ENCODE results near the gene ABHD12.
A peak's percentile ranks its signal among the peaks of the same experiment; 100 is the strongest.

Gene ABHD12

GRCh38 chr20:25281541-25281991 is 109.1 kb downstream of the ABHD12 start:
- Histone ChIP-seq H3K27me3 (ENCODE audit: insufficient read depth, low read length) (no peaks in the 10 kb centered on the region), H2AFZ (ENCODE audit: low read length) (no peak overlapping the region), H3K9me2 (ENCODE audit: low read depth, low read length) (no peaks in the 10 kb centered on the region), H3K9me3 (ENCODE audit: low read length) (no peaks in the 10 kb centered on the region), H3K79me2 (ENCODE audit: insufficient read depth, low read length) (no peaks in the 10 kb centered on the region), H3K4me2 (ENCODE audit: low read length) (peak overlapping the region; percentile 47), H3K4me1 (ENCODE audit: insufficient read depth, low read length, severe bottlenecking) (peaks cover 35% of the 10 kb centered on the region), H3F3A (ENCODE audit: insufficient read depth, low read length) (no peaks in the 10 kb centered on the region), H4K20me1 (ENCODE audit: insufficient read depth, low read length) (no peaks in the 10 kb centered on the region), H3K4me3 (ENCODE audit: low read depth, low read length, poor library complexity, severe bottlenecking) (peak overlapping the region; percentile 14), H3K9ac (ENCODE audit: low read length) (no peak overlapping the region; the same call in 1 of the 2 replicates), H3K27ac (ENCODE audit: low read depth, low read length, poor library complexity, severe bottlenecking) (peak overlapping the region; percentile 89), H3K36me3 (ENCODE audit: insufficient read depth, low read length) (peaks cover 57% of the 10 kb centered on the region)
- TF ChIP-seq, protein P1, sequence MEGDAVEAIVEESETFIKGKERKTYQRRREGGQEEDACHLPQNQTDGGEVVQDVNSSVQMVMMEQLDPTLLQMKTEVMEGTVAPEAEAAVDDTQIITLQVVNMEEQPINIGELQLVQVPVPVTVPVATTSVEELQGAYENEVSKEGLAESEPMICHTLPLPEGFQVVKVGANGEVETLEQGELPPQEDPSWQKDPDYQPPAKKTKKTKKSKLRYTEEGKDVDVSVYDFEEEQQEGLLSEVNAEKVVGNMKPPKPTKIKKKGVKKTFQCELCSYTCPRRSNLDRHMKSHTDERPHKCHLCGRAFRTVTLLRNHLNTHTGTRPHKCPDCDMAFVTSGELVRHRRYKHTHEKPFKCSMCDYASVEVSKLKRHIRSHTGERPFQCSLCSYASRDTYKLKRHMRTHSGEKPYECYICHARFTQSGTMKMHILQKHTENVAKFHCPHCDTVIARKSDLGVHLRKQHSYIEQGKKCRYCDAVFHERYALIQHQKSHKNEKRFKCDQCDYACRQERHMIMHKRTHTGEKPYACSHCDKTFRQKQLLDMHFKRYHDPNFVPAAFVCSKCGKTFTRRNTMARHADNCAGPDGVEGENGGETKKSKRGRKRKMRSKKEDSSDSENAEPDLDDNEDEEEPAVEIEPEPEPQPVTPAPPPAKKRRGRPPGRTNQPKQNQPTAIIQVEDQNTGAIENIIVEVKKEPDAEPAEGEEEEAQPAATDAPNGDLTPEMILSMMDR (IDR thresholded peaks at IDR 0.05; ENCODE audit: low read length), result no peak
- TF ChIP-seq EZH2 (IDR thresholded peaks at IDR 0.05; ENCODE audit: borderline replicate concordance, low read length), result no peak

GRCh38 chr20:25280574-25281535 is 109.8 kb downstream of the ABHD12 start:
- H3K36me3 ChIP-seq (ENCODE audit: insufficient read depth, low read length), result peaks cover 50% of the 10 kb centered on the region
- no peaks in the 10 kb centered on the region for H3K79me2 ChIP-seq (ENCODE audit: insufficient read depth, low read length)
- H3K27ac ChIP-seq (ENCODE audit: low read depth, low read length, poor library complexity, severe bottlenecking), result peak overlapping the region; percentile 89
- H3K4me3 ChIP-seq (ENCODE audit: low read depth, low read length, poor library complexity, severe bottlenecking), result peak overlapping the region; percentile 14
- no peaks in the 10 kb centered on the region for H3K9me3 ChIP-seq (ENCODE audit: low read length)
- H4K20me1 ChIP-seq (ENCODE audit: insufficient read depth, low read length), result no peaks in the 10 kb centered on the region
- H2AFZ ChIP-seq (ENCODE audit: low read length), result no peak overlapping the region
- peak overlapping the region; percentile 47; the same call in 1 of the 2 replicates for H3K4me2 ChIP-seq (ENCODE audit: low read length)
- H3K9me2 ChIP-seq (ENCODE audit: low read depth, low read length), result no peaks in the 10 kb centered on the region
- H3F3A ChIP-seq (ENCODE audit: insufficient read depth, low read length), result no peaks in the 10 kb centered on the region
- no peak overlapping the region; the same call in 1 of the 2 replicates for H3K9ac ChIP-seq (ENCODE audit: low read length)
- H3K4me1 ChIP-seq (ENCODE audit: insufficient read depth, low read length, severe bottlenecking), result peaks cover 35% of the 10 kb centered on the region
- no peaks in the 10 kb centered on the region for H3K27me3 ChIP-seq (ENCODE audit: insufficient read depth, low read length)
- no peak for TF ChIP-seq EZH2 (IDR thresholded peaks at IDR 0.05; ENCODE audit: borderline replicate concordance, low read length)
- TF ChIP-seq, protein P1 (IDR thresholded peaks at IDR 0.05; ENCODE audit: low read length), result no peak

GRCh38 chr20:25280051-25280573 is 110.5 kb downstream of the ABHD12 start:
- no peak overlapping the region; the same call in 1 of the 2 replicates for H3K9ac ChIP-seq (ENCODE audit: low read length)
- peaks cover 43% of the 10 kb centered on the region for H3K36me3 ChIP-seq (ENCODE audit: insufficient read depth, low read length)
- no peaks in the 10 kb centered on the region for H3K79me2 ChIP-seq (ENCODE audit: insufficient read depth, low read length)
- H4K20me1 ChIP-seq (ENCODE audit: insufficient read depth, low read length), result no peaks in the 10 kb centered on the region
- H2AFZ ChIP-seq (ENCODE audit: low read length), result no peak overlapping the region
- H3K9me3 ChIP-seq (ENCODE audit: low read length), result no peaks in the 10 kb centered on the region
- H3K27me3 ChIP-seq (ENCODE audit: insufficient read depth, low read length), result no peaks in the 10 kb centered on the region
- H3K4me2 ChIP-seq (ENCODE audit: low read length), result peak overlapping the region; percentile 47; the same call in 1 of the 2 replicates
- peak overlapping the region; percentile 89 for H3K27ac ChIP-seq (ENCODE audit: low read depth, low read length, poor library complexity, severe bottlenecking)
- no peaks in the 10 kb centered on the region for H3F3A ChIP-seq (ENCODE audit: insufficient read depth, low read length)
- no peaks in the 10 kb centered on the region for H3K9me2 ChIP-seq (ENCODE audit: low read depth, low read length)
- TF ChIP-seq, protein P1 (IDR thresholded peaks at IDR 0.05; ENCODE audit: low read length), result no peak
- no peak for TF ChIP-seq EZH2 (IDR thresholded peaks at IDR 0.05; ENCODE audit: borderline replicate concordance, low read length)
- H3K4me1 ChIP-seq (ENCODE audit: insufficient read depth, low read length, severe bottlenecking), result peaks cover 35% of the 10 kb centered on the region
- H3K4me3 ChIP-seq (ENCODE audit: low read depth, low read length, poor library complexity, severe bottlenecking), result no peak overlapping the region

Data from OCI-LY1 (cell line).